ENCODE measurements around the gene LRWD1. TPM values are rescaled to one million over a fixed set of nuclear protein-coding genes. Genes with fewer than 3 reads are reported as not detected.
"Not testable (repeated sequence)": the region's sequence is repeated elsewhere in the genome, so short reads cannot be mapped to it uniquely, and the experiment has no call there.

The LRWD1 gene
- polyA plus RNA-seq, 4 donors = 15.9 to 26.0 (median 23.3) TPM

GRCh38 chr7:102439963-102440795 is 24.6 kb upstream of the LRWD1 start:
- no peak for DNase-seq (ENCODE audit: low read depth in 4 of 4, low spot score in 2 of 4)

GRCh38 chr7:102444961-102445673 is 19.7 kb upstream of the LRWD1 start:
- DNase-seq (ENCODE audit: low read depth in 4 of 4, low spot score in 2 of 4) = no peak

- DNase-seq (ENCODE audit: low read depth in 4 of 4, low spot score in 2 of 4) = no peak
Observed at GRCh38 chr7:102445674-102446071, 19.1 kb upstream of the LRWD1 start.

- DNase-seq (ENCODE audit: low read depth in 4 of 4, low spot score in 2 of 4) = no peak
Observed at GRCh38 chr7:102446387-102447156, 18.2 kb upstream of the LRWD1 start.

- DNase-seq (ENCODE audit: low read depth in 4 of 4, low spot score in 2 of 4) = no peak
Observed at GRCh38 chr7:102447311-102447710, 17.5 kb upstream of the LRWD1 start.

- no peak for DNase-seq (ENCODE audit: low read depth in 4 of 4, low spot score in 2 of 4)
Observed at GRCh38 chr7:102449136-102449535, 15.6 kb upstream of the LRWD1 start.

GRCh38 chr7:102450242-102450641 is 14.5 kb upstream of the LRWD1 start:
- DNase-seq (ENCODE audit: low read depth in 4 of 4, low spot score in 2 of 4) = no peak

GRCh38 chr7:102451371-102452054 is 13.3 kb upstream of the LRWD1 start:
- no peak for DNase-seq (ENCODE audit: low read depth in 4 of 4, low spot score in 2 of 4)

- DNase-seq (ENCODE audit: low read depth in 4 of 4, low spot score in 2 of 4) = no peak
Observed at GRCh38 chr7:102452451-102452850, 12.3 kb upstream of the LRWD1 start.

GRCh38 chr7:102453319-102453718 is 11.5 kb upstream of the LRWD1 start:
- no peak for DNase-seq (ENCODE audit: low read depth in 4 of 4, low spot score in 2 of 4)

- DNase-seq (ENCODE audit: low read depth in 4 of 4, low spot score in 2 of 4) = no peak
Observed at GRCh38 chr7:102454468-102454867, 10.3 kb upstream of the LRWD1 start.

GRCh38 chr7:102454932-102455331 is 9.9 kb upstream of the LRWD1 start:
- DNase-seq (ENCODE audit: low read depth in 4 of 4, low spot score in 2 of 4) = not testable (repeated sequence)

- DNase-seq (ENCODE audit: low read depth in 4 of 4, low spot score in 2 of 4) = no peak
Observed at GRCh38 chr7:102455596-102455995, 9.2 kb upstream of the LRWD1 start.

GRCh38 chr7:102456327-102456726 is 8.5 kb upstream of the LRWD1 start:
- DNase-seq (ENCODE audit: low read depth in 4 of 4, low spot score in 2 of 4) = no peak

GRCh38 chr7:102457352-102457924 is 7.3 kb upstream of the LRWD1 start:
- DNase-seq (ENCODE audit: low read depth in 4 of 4, low spot score in 2 of 4) = no peak

- no peak for DNase-seq (ENCODE audit: low read depth in 4 of 4, low spot score in 2 of 4)
Observed at GRCh38 chr7:102459221-102459844, 5.5 kb upstream of the LRWD1 start.

- no peak for DNase-seq (ENCODE audit: low read depth in 4 of 4, low spot score in 2 of 4)
Observed at GRCh38 chr7:102460467-102460866, 4.3 kb upstream of the LRWD1 start.

GRCh38 chr7:102463841-102464576 is 775 bp upstream of the LRWD1 start:
- DNase-seq (ENCODE audit: low read depth in 4 of 4, low spot score in 2 of 4) = no peak

- no peak for DNase-seq (ENCODE audit: low read depth in 4 of 4, low spot score in 2 of 4)
Observed at GRCh38 chr7:102466097-102466496, 1.3 kb downstream of the LRWD1 start.
